HG02571 (cell line): Measurements from ENCODE around the gene PLEKHG4.

ENCODE experiments used
- ATAC-seq: cut with Tn5 transposase; IDR thresholded peaks from one replicate; pipeline ENCODE4 v1.9.1; 2021; ENCODE audit warnings: mild to moderate bottlenecking, moderate library complexity; ENCODE audit not compliant: unreplicated experiment

PLEKHG4 gene

GRCh38 chr16:67279296-67280089 is at the start of gene PLEKHG4:
Gene PLEKHG4 (plus strand): TSS chr16:67279532. CDS start chr16:67280045, 513 bp downstream.
- peak; percentile 61 for ATAC-seq

- ATAC-seq, result no peak
Measured at GRCh38 chr16:67229906-67230808, 49.2 kb upstream of the PLEKHG4 start.

GRCh38 chr16:67230809-67231660 is 48.3 kb upstream of the PLEKHG4 start:
- ATAC-seq, result no peak

- no peak for ATAC-seq
Measured at GRCh38 chr16:67233596-67233995, 45.7 kb upstream of the PLEKHG4 start.

- ATAC-seq, result no peak
Measured at GRCh38 chr16:67234180-67234597, 45.1 kb upstream of the PLEKHG4 start.

- no peak for ATAC-seq
Measured at GRCh38 chr16:67235816-67236562, 43.3 kb upstream of the PLEKHG4 start.

GRCh38 chr16:67236563-67237395 is 42.6 kb upstream of the PLEKHG4 start:
- no peak for ATAC-seq

GRCh38 chr16:67237396-67238277 is 41.7 kb upstream of the PLEKHG4 start:
- no peak for ATAC-seq

- ATAC-seq, result no peak
Measured at GRCh38 chr16:67238278-67238575, 41.1 kb upstream of the PLEKHG4 start.

GRCh38 chr16:67238806-67239470 is 40.4 kb upstream of the PLEKHG4 start:
- ATAC-seq, result no peak

GRCh38 chr16:67240506-67240905 is 38.8 kb upstream of the PLEKHG4 start:
- ATAC-seq, result no peak

GRCh38 chr16:67241008-67241900 is 38.1 kb upstream of the PLEKHG4 start:
- no peak for ATAC-seq

GRCh38 chr16:67242138-67242730 is 37.1 kb upstream of the PLEKHG4 start:
- ATAC-seq, result no peak

- ATAC-seq, result no peak
Measured at GRCh38 chr16:67243481-67243880, 35.9 kb upstream of the PLEKHG4 start.

- peak; percentile 38 for ATAC-seq
Measured at GRCh38 chr16:67244387-67245185, 34.7 kb upstream of the PLEKHG4 start.

- no peak for ATAC-seq
Measured at GRCh38 chr16:67245186-67245585, 34.1 kb upstream of the PLEKHG4 start.
